Glutamatergic neuron (in vitro differentiated cells): ENCODE measurements around the gene PIM1. TPM values are rescaled to one million over a fixed set of nuclear protein-coding genes. Genes with fewer than 3 reads are reported as not detected.

Experiments
- DNase-seq: peaks from one replicate; pipeline ENCODE4 v3.0.0; 2022
- H3K27ac Mint-ChIP-seq: one replicate; pipeline ENCODE4 v1.8.0; 2020; ENCODE audit warnings: mild to moderate bottlenecking, mixed read lengths, inconsistent platforms; ENCODE audit not compliant: unreplicated experiment
- H3K27me3 Mint-ChIP-seq: one replicate; pipeline ENCODE4 v1.8.0; 2020; ENCODE audit warnings: mild to moderate bottlenecking, moderate library complexity, mixed read lengths, inconsistent platforms; ENCODE audit not compliant: unreplicated experiment
- H3K36me3 Mint-ChIP-seq: one replicate; pipeline ENCODE4 v1.8.0; 2020; ENCODE audit warnings: mild to moderate bottlenecking, mixed read lengths, inconsistent platforms; ENCODE audit not compliant: unreplicated experiment
- H3K4me1 Mint-ChIP-seq: one replicate; pipeline ENCODE4 v1.8.0; 2020; ENCODE audit warnings: mild to moderate bottlenecking, low read depth, mixed read lengths, inconsistent platforms; ENCODE audit not compliant: unreplicated experiment
- H3K4me3 Mint-ChIP-seq: one replicate; pipeline ENCODE4 v1.8.0; 2020; ENCODE audit warnings: mild to moderate bottlenecking, mixed read lengths, inconsistent platforms; ENCODE audit not compliant: unreplicated experiment
- H3K9me3 Mint-ChIP-seq: one replicate; pipeline ENCODE4 v1.8.0; 2020; ENCODE audit warnings: mild to moderate bottlenecking, moderate library complexity, mixed read lengths, inconsistent platforms; ENCODE audit not compliant: unreplicated experiment
- CTCF ChIP-seq: fragments of 200-600 bp; sonication (generic); IDR thresholded peaks from one replicate; pipeline ENCODE4 v1.5.0; 2021; ENCODE audit not compliant: partially characterized antibody, unreplicated experiment
- total RNA-seq: library from RNA; stranded (reverse); fragmentation: NEBNext Ultra II Directional; extraction: Animal tissue kit (Norgen Biotek cat#: 25700); gene quantifications from one replicate; pipeline ENCODE4 v1.2.1, GENCODE V29; 2021; ENCODE audit not compliant: unreplicated experiment

Gene PIM1
- total RNA-seq, 1 donor from 2014 or later: 22.7 TPM

DNA sequence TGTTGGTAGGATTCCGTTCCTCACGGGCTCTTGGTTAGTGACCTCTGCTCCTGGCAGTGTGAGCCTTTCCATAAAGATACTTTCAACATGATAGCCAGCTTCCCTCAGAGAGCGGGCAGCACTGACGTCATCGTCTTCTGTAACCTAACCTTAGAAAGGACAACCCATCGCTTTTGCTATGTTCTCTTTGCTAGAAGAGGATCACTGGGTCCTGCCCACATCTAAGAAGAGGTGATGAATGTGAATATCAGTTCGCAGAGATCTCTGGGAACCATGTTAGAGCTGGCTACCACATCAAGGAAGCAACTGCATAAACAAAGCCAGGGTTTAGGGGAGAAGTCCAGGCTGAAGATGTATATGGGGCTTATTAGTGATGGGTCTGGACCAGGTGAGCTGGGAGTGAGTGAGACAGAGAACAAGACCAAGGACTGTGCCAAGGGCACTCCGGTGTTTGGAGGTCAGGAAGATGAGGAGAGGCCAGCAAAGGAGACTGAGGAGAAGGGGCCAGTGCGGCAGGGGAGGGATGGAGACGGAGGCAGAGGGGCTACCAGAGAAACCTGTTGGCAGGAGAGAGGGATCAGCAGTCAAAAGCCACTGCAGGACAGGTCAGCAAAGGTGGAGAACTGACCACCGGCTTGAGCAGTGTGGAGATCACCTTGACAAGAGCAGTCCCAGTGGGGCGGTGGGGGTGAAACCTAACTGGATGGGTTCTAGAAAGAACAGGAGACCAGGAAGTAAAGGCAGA lies 39.7 kb downstream of the PIM1 start:
- Mint-ChIP-seq H3K4me3 (no peak overlapping the region), H3K4me1 (no peaks in the 10 kb centered on the region)
- no peak for DNase-seq

DNA sequence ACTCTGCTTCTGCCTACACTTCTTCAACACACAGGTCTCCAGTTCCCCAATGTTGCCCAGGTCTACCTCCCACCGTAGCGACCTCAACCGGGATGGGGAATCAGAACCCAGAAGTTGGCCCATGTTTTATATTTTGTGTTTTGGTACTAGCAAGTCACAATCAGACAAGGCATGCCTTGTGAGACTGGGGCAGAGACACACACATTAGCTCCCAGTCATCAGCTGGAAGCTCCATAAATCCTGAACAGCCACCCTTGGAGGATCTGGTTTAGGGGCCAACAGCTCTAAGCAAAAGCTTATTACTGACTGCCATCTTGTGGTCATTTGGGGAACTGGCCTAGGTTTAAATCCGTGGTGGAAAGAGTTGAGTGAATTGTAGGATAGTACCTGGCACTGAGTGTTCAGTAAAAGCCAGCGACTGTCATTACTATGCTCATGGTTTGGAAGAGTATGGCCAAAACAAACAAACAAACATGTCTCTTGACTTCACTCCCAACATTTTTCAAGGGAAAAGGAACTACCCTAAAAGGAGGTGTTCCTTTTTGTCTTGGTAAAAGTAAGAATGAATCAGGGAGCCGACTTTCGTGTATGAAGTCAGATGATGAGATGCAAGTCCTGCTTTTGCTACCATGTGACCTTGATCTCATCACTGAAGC lies 40.5 kb downstream of the PIM1 start:
- Mint-ChIP-seq H3K4me1 (no peaks in the 10 kb centered on the region), H3K4me3 (no peak overlapping the region), H3K27ac (no peak overlapping the region), H3K27me3 (peaks cover 4% of the 10 kb centered on the region), H3K9me3 (peaks cover 2% of the 10 kb centered on the region), H3K36me3 (no peaks in the 10 kb centered on the region)
- DNase-seq: peak; percentile 67
- TF ChIP-seq CTCF: peak; percentile 88

More for the DNA sequence above, 39.7 kb downstream of the PIM1 start:
- peaks cover 2% of the 10 kb centered on the region for H3K9me3 Mint-ChIP-seq
- no peak for TF ChIP-seq CTCF
- peaks cover 4% of the 10 kb centered on the region for H3K27me3 Mint-ChIP-seq
- H3K27ac Mint-ChIP-seq: no peak overlapping the region
- H3K36me3 Mint-ChIP-seq: no peaks in the 10 kb centered on the region

GRCh38 chr6:37212268-37212667 lies 42.3 kb downstream of the PIM1 start:
- Mint-ChIP-seq H3K27ac (no peak overlapping the region), H3K27me3 (peaks cover 4% of the 10 kb centered on the region), H3K4me3 (no peak overlapping the region), H3K36me3 (no peaks in the 10 kb centered on the region), H3K4me1 (no peaks in the 10 kb centered on the region), H3K9me3 (peaks cover 2% of the 10 kb centered on the region)
- no peak for TF ChIP-seq CTCF
- no peak for DNase-seq

GRCh38 chr6:37218061-37218460 lies 48.1 kb downstream of the PIM1 start:
- Mint-ChIP-seq H3K27ac (no peak overlapping the region), H3K4me1 (peaks cover 7% of the 10 kb centered on the region), H3K9me3 (peaks cover 2% of the 10 kb centered on the region), H3K36me3 (no peaks in the 10 kb centered on the region), H3K4me3 (no peak overlapping the region), H3K27me3 (peaks cover 4% of the 10 kb centered on the region)
- TF ChIP-seq CTCF: no peak
- DNase-seq: no peak

- peaks cover 2% of the 10 kb centered on the region for H3K9me3 Mint-ChIP-seq
- DNase-seq: no peak
- peaks cover 8% of the 10 kb centered on the region for H3K4me1 Mint-ChIP-seq
- no peak overlapping the region for H3K27ac Mint-ChIP-seq
- H3K27me3 Mint-ChIP-seq: peaks cover 4% of the 10 kb centered on the region
- H3K36me3 Mint-ChIP-seq: no peaks in the 10 kb centered on the region
- no peak for TF ChIP-seq CTCF
- no peak overlapping the region for H3K4me3 Mint-ChIP-seq
Measured at GRCh38 chr6:37218511-37218910, 48.6 kb downstream of the PIM1 start.
